Bone marrow (tissue), 2 donors: ENCODE results near the gene UBAC1.
A peak's percentile ranks its signal among the peaks of the same experiment; 100 is the strongest.
"Not testable (repeated sequence)": the region's sequence is repeated elsewhere in the genome, so short reads cannot be mapped to it uniquely, and the experiment has no call there.

Experiments
- DNase-seq, 2 donors: peaks; one replicate each; lab custom pipeline; 2025; lab: John Stamatoyannopoulos, UW

The UBAC1 gene

DNA sequence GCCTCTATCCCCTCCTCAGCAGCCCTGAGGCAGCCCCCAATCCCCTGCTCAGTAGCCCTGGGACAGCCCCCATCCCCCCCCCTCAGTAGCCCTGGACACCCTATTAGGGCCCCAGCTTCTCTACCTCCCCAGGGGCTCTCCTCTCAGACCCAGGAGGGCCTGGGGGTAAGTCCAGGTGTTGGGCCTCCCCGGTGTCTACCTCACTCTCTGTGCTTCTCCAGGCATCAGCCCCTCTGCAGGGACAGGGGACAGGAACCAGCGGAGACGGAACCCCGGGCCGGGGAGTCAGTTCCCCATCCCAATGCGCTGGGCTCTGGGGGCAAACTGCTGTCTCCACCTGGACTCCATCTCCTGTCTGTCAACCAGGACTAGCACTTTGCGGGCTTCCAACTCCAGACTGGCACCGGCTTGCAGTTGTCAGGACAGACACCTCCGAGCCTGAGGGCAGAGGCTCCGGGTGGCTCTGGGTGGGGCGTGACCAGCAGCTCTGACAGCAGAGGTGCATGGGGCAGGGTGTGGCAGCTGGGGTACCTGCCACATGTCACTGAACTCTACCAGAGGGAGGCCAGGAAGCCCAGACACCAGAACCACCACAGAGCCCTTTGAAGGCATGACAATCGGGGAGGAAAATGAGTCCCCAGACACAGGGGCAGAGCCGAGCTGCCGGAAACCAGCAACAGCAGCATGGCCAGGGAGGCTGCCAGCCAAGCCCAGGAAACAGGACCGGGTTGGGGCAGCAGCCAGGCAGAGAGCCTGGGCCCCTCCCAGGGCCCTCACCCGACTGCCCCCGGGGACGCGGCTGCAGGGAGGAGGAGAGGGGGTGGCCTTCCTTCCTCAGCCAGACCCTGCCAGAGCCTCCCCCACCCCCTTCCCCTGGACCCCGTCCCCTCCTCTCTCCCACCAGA lies 17.7 kb upstream of the UBAC1 start:
- DNase-seq = peak in 1 of 2 donors; percentile 71

DNA sequence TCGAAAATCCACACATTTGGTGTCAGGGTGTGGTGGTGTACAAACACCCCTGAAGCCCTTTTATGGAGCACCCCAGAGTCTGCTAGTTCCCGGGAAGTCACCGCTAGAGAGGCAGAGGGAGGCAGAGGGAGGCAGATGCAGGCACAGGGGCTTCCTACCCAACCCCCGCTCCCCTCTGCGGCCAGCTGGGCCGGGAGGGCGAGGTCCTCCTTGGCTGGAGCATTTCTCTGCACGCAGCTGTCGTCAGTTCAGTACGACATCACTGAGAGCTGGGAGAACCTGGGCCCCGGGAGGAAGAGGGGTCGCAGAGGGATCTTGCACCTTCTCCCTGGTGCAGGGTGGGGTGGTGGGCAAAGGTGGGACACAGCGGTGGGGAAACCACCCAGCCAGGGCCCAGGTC lies 15.8 kb upstream of the UBAC1 start:
- DNase-seq = no peak

DNA sequence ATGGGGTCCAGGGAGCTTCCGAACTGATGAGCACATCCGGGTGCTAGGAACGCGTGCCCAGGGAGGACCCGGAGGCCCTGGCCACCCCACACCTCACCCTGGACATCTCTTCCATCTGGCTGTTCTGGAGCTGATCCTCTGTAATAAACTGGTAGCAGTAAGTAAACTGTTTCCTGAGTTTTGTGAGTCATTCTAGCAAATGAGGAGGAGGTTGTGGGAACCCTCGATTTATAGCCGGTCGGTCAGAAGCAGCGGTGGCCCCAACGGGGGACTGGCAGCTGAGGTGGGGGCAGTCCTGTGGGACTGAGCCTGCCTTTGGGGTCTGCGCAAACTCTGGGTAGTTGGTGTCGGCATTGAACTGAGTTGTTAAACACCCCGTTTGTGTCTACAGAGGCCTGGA lies 15.4 kb upstream of the UBAC1 start:
- no peak for DNase-seq

DNA sequence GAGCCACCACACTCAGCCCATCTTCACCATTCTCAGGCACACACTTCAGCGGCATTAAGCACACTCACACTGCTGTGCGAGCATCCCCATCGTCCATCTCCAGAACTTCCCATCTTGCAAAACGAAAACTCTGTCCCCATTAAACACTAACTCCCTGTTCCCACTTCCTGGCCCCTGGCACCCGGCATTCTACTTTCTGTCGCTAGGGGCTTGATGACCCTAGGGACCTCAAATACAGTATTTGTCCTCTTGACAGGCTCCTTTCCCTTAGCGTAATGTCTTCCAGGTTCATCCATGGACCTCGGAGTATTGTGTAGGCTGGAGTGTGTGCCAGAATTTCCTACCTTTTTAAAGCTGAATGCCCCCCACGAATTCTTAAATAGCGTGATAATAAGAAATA lies 14.7 kb upstream of the UBAC1 start:
- no peak for DNase-seq

DNA sequence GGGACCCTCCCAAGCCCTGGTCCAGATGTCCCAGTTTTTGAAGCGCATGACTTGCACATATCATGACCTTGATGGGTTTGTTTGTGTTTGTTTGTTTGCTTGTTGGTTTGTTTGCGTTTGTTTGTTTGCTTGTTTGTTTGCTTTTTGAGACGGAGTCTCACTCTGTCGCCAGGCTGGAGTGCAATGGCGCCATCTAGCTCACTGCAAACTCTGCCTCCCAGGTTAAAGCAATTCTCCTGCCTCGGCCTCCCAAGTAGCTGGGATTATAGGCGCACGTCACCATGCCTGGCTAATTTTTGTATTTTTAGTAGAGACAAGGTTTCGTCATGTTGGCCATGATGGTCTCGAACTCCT lies 13.0 kb upstream of the UBAC1 start:
- no peak for DNase-seq

DNA sequence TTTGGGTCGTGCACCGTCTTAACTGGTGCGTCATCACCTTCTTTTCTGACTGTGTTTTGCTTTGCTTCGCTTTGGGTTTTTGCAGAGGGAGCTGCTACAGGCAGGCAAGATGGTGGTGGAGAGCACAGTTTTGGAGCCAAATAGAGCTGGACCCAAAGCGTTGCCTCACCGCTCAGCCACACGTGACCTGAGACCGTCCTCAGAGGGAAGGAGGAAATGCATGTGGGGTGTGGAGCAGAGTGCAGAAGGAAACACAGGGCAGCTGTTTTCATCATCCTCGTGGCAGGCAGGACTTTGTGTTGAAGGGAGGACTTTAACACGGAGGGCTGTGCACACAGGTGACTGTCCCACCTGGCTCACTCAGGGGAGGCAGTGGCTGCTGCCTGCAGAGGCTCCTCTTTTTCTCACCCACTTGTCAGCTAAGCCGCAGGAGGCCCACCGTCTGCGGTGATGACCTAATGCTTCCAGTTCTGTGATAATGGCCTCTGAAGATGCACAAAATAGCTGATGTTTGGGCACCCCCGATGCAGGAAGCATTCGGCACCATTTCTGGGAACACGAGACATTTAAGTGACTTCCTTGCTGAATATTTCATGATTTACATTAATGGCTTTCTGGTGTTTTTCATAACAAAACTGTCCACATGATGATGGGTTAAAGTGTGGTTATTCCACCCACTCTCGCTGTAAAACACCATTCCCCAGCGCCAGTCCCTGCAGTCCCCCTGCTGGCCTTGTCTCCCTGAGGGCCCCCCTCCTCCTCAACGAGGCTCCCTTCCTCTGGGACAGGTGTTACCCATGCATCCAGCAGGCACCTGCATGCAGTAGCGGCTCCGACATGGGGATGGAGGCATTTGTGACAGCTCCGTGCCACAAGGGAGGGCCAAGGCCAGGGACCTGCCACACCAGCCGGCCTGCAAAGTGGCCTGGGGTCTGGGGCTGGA lies 12.4 kb upstream of the UBAC1 start:
- DNase-seq = no peak

DNA sequence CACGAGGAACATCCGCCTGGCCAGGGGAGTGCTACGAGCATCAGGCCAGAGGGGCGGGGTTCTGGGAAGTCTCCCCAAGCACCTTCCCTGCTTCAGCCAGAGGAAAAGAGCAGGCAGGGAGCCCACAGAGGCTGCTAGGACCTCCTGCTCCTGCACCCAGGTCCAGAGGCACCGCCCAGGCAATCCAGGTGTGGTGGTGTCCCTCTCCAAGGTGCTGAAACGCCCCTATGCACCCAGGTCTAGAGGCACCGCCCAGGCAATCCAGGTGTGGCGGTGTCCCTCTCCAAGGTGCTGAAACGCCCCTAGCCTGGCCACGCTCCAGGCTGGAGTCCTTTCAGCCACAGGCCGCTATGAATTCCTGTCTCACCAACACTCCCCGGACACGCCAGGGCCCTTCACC lies 10.7 kb upstream of the UBAC1 start:
- DNase-seq = no peak

DNA sequence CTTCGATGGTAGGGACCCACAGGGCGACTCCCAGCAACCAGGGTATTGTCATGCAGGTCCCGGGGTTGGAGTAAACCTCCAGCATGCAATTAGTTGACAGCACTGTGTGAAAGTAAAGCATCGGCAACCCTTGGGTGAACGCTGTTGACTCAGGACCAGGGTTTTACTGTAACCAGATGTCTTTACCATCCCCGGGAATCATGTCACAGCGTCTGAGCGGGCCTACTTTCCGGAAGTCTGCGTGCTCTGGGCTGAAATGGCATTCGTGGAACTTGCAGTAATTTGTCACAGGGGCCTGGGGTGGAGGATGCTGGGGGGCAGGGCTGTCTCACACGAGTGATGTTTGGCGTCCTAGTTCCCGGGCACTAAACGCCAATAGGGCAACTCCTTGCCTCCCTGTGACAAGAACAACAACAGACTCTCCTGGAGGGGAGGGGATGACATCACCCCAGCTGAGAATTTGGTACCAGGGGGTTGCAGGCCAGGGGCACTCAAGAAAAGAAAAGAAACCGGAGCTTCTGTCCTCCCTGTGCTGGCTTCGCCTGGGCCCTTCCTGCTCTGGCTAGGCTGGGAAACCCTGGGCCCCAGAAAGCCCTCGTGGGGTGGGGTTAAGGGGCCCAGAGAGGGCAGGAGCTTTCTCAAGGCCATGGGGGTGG lies 10.1 kb upstream of the UBAC1 start:
- DNase-seq = no peak

DNA sequence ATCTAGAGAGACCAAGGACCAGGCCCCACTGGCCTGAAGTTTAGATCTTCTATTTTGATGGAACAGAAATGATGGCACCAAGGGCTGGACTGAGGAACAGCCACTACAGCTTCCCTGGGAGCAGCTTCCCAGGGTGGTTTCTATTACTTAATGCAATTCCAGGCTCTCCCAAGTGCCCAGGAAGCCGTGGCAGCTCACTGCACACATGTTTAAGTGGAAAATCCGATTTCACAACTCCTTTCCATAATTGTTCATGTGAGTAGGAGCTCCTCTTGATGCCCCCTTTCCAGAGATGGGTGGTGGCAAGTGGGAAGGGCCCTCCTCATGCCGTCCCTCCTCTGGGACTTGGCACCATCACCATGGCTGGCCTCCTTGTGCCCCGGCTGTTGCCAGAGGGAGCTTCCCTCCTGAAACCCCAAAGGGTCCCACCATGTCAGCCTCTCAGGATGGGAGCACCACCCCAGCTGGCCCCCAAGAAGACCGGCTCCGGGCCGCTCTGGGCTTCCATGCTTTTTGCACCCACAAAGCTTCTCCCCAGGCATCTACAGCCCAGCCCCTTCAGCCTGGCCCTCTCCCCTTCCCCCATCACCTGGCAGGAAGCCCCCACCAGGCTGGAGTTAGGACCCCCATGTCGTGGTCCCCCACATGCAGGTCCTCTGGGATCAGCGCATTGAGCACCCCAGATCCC lies 9.1 kb upstream of the UBAC1 start:
- DNase-seq = no peak

DNA sequence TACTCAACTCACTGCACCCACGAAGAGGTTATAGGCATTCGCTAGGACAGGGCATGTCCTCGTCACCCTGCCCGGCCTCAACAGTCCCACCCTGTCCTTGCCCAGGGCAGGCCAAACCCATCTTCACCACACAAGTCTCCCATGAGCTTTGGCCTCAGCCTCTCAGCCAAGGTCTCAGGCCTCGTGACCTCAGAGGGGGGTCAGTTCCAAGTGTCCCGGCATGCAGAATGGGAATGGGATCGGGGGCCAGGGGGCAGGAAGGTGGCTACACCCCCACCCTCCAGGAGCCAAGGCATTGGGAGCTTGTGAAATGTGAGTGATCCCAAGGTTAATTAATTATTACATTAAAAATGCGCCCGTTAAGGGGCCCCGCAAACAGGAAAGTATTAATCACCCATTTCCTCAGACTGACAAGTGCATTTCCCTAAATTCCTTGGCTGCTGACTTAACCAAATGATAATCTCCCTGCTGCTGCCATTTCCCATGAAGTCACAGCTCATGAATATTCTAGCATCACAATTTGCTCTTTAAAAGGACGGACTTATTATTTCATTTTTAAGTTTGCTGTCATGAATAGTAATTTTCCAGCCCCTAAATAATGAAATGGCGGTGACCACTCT lies 8.0 kb upstream of the UBAC1 start:
- peak; percentile 13 to 73 for DNase-seq

DNA sequence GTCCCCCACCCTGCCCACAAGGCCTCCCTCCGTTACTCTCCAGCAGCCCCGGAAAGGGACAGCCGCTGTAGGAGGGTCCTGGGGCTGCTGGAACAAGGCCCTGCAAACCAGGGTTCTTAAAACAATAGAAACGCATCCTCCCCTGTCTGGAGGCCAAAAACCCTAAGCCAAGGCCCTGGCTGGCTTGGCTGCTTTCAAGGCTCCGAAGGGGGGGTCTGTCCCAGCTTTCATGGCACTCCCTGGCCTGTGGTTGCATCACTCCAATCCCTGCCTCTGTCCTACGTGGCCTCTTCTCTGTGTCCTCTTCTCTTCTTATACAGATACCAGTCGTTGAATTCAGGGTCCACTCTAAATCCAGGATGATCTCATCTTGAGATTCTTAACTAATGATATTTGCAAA lies 7.4 kb upstream of the UBAC1 start:
- DNase-seq = no peak

DNA sequence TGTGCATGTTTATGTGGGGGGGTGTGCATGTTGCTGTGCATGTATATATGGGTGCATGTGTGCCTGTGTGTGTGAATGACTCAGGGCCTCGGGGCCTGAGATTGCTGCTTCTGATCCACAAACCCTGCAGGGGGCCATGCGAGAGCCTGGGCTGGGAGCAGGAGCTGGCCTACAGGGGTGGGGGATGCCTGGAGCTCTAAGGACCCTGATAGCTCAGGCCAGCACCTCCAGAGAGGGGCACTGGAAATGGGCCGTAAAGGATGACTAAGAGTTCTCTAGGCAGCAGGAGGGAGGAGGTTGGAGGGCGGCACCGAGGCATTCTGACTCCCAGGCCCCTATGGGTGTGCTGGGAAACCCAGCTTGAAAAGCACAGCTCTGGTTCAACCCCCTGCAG lies 6.9 kb upstream of the UBAC1 start:
- DNase-seq = no peak

DNA sequence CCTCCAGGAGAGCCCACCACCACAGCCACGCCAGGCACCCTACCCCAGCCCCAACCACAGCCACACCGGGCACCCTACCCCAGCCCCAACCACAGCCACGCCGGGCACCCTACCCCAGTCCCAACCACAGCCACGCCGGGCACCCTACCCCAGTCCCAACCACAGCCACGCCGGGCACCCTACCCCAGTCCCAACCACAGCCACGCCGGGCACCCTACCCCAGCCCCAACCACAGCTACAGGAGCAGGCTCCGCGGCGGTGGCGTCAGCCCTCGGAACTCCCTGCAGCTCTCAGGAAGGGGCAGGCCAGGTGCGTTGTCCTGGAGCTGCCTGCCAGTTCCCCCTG lies 5.7 kb upstream of the UBAC1 start:
- not testable (repeated sequence) for DNase-seq

DNA sequence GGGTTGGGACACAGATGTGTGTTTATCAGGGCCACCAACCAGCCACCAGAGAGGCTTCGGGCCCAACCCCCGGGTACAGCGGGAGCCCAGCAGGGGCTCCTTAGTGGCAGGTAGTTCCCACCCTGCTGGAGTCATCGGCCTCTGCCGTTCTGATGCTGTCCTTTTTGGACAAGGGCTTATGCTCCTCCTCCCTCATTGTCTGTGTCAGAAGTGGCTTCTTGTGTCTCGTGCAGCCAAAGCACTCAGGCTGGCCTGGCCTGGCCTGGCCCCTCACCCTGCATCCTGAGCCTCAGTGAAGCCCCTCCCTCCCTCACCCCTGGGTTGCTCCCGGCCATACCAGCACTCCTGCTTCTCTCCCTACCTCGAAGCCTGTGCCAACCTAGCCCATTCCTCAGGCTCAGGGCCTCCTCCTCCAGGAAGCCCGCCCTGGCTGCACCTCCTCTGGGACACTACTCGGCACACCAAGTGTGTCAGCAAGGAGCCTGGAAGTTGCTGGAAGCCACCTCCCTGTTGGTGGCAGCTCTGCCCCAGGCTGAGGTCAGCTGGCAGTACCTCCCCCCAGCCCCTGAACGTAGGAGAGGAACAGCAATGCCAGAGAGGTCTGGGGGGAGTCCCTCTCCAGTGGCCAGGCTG lies 4.1 kb upstream of the UBAC1 start:
- no peak for DNase-seq

DNA sequence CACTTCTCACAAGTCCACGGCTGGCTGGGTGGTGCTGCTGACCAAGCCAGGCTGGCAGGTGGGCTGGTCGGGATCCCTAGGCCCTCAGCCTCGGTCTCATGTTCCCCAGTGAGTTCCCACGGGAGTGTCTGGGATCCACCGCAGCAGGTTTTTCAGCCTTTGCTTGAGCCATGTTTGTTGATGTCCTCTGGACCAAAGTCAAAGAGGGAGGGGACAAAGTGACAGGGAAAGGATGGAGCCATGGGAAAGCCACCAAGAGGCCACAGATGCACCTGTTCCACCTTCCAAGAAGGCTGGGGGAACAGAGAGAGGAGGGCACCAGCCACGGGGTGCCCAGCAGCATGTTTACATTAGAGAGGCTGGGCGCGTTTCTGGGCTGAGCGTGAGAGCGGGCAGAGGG lies 2.8 kb upstream of the UBAC1 start:
- DNase-seq = no peak

DNA sequence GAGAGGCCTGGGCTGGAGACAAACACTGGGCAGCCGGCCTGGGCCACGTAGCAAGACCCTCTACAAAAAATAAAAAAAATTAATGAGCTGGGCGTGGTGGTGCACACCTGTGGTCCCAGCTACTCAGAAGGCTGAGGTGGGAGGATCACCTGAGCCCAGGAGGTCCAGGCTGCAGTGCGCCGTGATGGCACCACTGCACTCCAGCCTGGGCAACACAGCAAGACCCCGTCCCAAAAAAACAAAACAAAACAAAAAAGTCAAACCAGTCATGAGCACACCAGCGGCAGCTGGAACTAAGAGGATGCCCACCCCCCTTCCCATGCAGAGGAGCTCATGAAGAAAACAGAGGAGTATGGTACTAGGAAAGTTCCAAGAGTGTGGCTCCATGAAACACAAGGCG lies 2.2 kb upstream of the UBAC1 start:
- no peak for DNase-seq

DNA sequence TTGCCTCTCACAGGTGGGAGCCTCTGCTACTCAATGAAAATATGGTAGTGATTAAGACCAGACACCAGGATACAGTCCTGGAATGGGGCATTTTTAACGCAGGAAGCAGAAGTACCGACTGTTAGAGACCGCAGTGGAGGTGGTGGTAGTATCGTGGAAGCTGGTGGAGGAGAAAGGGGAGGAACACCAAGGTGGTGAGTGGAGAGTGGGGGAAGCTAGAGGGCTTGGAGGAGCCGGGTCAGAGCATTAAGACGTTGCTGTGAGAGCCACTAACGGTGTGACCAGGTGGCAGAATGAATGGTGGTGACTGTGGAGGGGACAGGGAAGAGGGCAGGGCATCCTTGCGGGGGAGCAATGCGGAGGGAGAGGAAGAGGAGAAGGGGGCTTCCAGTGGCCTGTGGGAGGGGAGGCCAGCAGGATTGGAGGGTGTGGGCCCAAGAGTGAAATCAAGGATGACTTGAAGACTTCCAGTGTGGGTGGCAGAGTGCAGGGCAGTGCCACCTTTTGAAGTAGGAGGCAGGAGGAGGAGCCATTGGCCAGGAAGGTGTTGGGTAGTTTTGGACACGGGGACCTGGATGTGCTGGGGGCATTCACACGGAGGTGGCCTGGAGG lies 1.6 kb upstream of the UBAC1 start:
- DNase-seq = no peak

DNA sequence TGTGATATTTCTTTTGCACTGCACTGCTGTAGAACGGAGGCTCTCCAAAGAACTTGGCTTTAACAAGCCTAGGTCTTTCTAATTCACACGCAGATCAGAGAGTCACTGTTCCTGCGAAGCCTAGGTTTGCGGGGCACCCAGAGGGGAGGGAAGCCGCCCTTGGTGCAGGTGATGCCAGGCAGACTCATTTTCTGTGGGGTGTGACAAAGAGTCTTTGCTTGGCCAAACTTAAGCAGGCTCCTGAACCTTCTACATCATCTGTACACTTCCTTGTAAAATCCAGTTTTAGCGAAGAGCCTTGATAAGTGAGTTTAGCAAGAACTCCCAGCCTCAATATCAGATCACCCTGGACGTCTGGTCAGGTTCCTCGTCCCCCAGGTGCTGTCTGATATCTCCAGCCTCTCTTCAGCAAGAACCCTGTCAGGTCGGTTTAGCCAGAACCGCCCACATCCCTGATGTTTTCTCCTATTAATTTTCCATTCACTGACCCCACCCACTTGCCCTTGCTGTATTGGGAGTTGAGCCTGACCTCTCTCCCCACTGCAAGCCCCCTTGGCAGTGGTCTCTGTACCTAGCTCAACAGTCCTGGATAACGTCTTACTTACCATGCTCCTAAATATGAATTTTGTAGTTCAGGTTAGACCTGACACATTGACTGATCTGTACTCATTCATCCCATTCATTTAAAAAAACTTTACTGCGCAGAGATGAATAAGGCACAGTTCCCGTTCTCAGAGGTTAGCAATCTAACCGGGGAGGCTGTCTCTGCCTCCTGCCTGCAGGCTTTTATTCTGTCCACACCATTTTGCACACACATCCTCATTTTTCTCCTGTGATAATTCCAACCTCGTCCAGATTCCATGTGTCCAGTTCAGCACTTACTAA lies 880 bp upstream of the UBAC1 start:
- DNase-seq = peak in 1 of 2 donors; percentile 13

DNA sequence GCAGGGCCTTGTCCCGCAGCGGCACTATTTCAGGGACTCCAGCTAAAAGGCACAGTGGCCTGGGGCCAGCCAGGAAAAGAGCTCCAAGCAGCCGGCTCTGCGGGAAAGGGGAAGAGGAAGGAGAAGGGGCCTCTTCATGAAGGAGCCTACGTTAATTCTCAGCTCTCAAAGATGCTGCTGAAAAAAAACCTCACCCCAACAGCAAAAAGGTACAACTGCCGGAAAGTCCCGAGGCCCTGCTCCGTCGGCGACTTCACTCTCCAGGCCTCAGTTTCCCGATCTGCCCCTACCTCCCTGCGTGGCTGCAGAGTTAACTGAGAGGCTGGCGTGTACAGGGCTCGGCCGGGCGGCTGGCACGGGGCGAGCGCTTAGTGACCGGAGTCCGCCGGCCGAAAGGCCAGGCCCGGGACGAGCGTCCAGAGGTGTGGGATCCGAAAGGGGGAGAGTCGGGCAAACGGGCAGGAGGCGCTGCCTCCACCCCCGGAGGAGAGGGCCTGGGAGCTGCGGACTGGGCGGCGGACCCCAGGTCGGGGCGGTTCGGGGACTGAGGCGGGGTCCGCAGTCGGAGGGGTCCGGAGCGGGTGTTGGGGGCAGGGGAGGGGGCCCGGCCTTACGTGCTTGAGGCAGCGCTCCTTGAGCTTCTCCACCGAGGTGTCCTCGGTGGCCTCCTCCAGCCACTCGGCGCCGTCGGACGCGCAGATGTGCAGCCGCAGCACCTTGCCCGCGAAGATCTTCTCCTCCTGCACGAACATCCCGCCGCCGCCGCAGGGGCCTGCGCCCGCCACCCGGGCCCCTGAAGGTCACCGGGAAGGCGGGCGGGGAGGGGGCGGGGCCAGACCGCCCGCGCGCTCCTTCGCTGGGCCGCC lies 529 bp downstream of the UBAC1 start:
- no peak for DNase-seq
